Adipose tissue (tissue), 3 donors: ENCODE data around the gene WWTR1. TPM values are rescaled to one million over a fixed set of nuclear protein-coding genes. Genes with fewer than 3 reads are reported as not detected.

Source experiments
- H3K27ac ChIP-seq: one replicate; pipeline ENCODE4 v1.5.1; 2013; ENCODE audit warnings: low read depth, low read length
- WGBS, 3 donors: extraction: QIAGEN DNeasy Blood & Tissue Kit; methylation state at CpG; one replicate each; pipeline ENCODE4 v1.1.7; 2013; 5-methylcytosine and 5-hydroxymethylcytosine counted together
- polyA plus RNA-seq, 3 donors: library from polyadenylated mRNA; stranded (reverse); fragments of 200-250 nt; gene quantifications; one replicate each; pipeline ENCODE4 v1.2.3, GENCODE V29; 2013
- donor health status: healthy with polysubstance abuse.
- donor health status: Bipolar disorder and iron deficiency.
- donor health status: healthy.

The WWTR1 gene
- polyA plus RNA-seq, 3 donors, result 14.3 to 74.1 (median 46.8) TPM

DNA sequence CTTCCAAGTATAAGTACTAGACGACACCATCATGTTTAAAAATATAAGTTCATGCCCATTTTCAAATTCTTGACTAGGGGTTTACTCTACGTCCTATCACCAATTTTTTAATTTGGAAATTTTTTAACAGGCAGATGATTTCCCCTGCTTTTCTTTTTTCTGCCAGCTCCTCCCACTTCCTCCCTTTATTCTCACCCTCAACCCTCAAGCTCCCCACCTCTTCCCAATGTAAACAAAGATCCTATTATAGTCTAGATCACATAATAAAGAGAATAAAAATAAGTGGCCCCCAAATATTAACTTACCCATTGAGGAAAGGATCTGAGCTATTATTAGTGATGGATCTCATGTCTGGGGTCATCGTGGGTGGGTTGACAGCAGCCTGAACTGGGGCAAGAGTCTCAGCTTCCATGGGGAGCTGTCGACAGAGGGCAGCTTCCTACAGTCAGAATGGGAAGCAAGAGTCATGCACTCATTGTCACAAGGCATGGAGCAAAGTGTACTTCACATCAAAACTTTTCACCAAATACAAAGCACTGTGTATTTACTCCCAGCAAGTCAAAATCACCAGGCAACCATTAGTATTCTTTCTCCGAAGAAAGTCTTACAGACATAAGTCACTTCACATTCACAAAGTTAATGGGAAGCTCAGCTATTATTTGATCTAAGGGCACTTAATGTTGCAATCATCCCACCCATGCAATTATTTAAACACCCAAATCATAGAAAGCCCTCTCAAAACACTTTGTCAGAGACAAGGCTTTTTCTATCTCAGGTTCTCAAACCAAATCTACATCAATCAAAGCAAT, 130.1 kb downstream of the WWTR1 start:
- WGBS, 3 donors, result 52 to 66% (median 61%) methylated on average over 5 of the region's 5 CpGs
- no peak overlapping the region for H3K27ac ChIP-seq

DNA sequence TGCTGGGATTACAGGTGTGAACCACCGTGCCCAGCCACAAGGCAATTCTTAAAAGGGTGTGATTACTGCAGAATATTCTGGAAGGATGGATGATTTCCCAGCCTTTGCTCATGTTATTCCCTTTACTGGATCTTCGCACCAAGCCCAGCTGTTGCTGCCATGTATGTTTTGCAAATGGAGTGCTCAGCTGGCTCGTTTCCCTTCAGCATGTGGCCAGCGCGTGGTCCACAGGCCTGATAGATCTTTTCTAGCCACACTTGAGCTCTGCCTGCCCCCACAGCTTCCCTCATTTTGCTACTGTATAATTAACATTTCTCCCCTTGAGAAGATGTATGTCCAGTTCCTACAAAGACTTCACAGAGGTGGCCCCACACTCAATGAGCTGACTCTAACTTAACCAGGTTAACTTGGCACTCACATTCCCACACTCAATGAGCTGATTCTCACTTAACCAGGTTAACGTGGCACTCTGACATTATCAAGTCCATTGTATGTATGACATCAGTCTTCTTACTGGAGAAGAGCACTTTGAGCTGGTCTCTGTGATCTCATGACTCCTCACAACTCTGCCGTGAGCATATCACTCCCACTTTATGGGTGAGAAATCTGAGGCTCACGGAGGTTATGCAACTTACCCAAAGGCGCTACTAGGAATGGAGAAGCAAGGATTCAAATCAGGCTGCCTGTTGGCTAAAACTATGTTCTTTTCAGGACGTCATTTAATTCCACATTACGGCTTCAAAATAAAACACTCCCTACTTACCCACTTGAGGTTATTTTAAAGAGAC, 134.1 kb downstream of the WWTR1 start:
- no peak overlapping the region for H3K27ac ChIP-seq
- 82 to 86% (median 86%) methylated on average over 11 of the region's 11 CpGs for WGBS, 3 donors

DNA sequence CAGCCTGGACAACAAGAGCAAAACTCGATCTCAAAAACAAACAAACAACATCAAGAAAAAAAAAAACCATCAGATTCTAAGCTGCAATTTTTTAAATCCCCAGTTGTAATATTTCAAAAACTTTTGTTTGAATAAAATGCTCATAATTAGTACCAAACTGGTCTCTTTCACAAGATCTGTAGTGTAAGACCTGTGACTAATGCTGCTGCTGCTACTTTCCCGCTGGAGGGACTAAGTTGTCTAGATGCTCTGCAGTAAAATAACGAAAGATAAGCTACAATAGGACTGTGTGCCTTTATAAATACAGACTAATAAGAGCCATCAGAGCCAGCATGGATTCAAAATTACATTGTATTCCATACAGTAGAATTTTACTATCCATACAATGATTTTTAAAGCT, 137.9 kb downstream of the WWTR1 start:
- no peak overlapping the region for H3K27ac ChIP-seq
- WGBS, 3 donors, result 66 to 92% (median 90%) methylated on average over 3 of the region's 3 CpGs

DNA sequence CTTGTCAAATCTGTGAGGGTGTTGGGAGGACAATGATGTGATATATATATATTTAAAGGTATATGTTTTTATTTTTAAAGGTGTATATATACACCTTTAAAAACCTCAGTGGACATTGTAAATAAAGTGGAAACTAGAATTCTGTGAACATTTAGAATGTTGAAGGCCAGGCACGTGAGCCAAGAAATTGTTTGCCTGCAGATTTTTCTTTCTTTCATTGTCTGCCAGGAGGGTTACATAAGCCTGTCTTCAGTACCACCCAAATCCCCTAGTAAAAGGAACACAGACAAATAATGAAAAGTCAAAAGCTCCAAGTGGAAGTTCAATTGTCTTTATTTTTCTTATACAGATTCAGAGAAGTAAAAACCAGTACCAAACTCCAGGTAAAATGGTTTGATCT, 140.9 kb downstream of the WWTR1 start:
- WGBS, 3 donors, result 25 to 56% (median 51%) methylated on average over 1 of the region's 1 CpG
- no peak overlapping the region for H3K27ac ChIP-seq

DNA sequence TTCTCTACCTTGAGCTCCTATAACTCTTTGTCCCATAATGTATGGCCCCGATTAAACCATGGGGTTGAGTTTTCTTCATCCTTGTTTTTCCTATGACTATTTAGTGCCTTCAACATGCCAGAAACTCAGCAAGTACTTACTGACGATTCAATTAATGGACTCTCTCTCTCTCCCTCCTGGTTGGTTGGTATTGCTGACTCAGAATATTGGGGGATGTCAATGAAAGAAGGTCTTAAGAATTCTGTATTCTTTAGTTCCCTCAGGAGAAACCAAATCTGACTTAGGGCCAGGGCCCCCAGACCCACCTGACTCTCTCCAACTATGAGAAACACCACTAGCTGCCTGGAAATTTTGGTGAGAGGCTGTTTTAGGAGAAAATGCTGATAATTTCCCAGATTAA, 142.6 kb downstream of the WWTR1 start:
- 86 to 88% (median 87%) methylated on average over 2 of the region's 2 CpGs for WGBS, 3 donors
- H3K27ac ChIP-seq, result no peak overlapping the region

DNA sequence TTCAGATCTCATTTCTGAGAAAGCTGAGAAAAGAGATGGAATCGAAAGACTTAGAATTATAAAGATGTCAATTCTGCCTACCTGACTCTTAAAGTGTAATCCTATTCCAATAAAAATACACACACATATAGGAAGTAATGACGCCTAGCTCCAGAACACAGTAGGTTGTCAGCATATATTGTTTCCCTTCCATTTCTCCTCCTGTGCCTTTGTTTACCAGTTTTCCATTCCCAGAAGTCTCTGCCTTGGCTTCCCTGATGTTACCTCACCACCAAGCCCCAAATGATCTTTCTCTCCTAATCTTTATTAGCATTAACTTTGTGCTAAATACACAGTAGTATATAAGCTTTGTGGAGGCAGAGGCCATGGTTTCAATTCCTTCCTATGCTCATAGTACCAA, 143.4 kb downstream of the WWTR1 start:
- WGBS, 3 donors, result 90 to 96% (median 95%) methylated on average over 2 of the region's 2 CpGs
- H3K27ac ChIP-seq, result no peak overlapping the region

DNA sequence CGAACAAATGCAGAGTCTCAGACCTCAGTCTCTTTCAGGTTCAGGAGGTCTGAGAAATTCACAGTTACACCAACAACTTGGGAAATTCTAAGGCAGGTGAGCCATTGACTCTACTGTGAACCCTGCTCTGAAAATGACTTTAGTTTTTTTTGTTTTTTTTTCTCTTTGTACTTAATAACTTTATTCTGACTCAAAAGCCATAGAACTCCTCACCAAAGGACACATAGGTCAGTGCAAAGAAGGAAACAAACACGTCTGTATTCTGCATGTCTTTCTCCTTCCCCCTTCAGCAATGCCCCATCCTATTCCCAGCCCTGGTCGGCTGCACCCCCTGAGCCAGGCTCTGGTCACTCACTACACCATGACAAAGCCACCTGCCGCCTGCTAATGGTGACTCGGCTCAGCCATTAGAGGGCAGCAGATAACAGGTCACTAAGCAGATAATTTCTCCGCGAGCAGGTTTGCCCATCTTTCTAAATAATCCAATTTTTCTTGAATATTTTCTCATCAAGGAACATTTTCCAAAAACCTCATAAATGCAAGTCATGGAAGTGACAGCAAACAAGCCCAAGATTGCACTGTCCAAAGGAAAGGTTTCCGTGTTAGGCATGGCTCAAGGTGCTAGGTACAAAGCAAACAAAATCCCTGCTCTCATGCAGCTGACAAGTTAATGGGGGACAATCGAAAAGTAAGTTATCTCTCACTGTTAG, 145.6 kb downstream of the WWTR1 start:
- H3K27ac ChIP-seq, result no peak overlapping the region
- 12 to 19% (median 17%) methylated on average over 9 of the region's 9 CpGs for WGBS, 3 donors

DNA sequence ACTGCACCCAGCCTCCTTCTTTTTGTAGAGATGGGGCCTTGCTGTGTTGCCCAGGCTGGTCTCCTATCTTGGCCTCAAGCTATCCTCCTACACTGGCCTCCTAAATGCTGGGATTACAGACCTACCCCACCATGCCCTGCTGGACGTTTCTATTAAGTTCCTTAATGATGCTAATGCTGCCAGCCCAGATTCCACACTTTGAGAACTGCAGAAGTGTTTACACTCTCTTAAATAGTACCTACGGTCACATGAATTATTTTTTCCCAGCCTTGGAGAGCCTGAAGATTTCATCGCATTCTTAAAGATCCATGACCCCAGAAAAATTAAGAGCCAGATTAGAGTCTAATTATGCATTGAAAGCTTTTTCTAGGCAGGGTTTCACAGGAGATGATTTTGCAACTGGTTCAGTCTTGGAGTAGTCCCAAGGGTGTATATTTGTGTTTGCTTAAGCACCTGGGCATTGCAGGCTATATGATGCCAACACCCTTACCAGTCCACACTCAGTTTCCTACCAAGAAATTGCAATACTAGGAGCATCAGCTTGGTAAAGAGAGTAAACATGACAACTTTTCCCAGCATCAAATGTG, 146.7 kb downstream of the WWTR1 start:
- no peak overlapping the region for H3K27ac ChIP-seq
- 62 to 84% (median 70%) methylated on average over 3 of the region's 3 CpGs for WGBS, 3 donors

DNA sequence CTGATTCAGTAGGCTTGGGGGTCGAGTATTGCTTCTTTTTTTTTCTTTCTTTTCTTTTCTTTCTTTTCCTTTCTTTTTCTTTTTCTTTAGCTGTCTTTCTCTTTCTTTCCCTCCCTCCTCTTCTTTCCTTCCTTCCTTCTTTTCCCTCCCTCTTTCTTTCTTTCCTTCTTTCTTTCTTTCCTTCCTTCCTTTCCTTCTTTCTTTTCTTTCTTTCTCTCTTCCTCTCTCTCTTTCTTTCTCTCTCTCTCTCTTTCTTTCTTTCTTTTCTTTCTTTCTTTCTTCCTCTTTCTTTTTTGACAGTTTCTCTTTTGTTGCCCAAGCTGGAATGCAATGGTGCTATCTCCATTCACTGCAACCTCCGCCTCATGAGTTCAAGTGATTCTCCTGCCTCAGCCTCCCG, 147.3 kb downstream of the WWTR1 start:
- 87 to 91% (median 88%) methylated on average over 3 of the region's 3 CpGs for WGBS, 3 donors
- H3K27ac ChIP-seq, result no peak overlapping the region

DNA sequence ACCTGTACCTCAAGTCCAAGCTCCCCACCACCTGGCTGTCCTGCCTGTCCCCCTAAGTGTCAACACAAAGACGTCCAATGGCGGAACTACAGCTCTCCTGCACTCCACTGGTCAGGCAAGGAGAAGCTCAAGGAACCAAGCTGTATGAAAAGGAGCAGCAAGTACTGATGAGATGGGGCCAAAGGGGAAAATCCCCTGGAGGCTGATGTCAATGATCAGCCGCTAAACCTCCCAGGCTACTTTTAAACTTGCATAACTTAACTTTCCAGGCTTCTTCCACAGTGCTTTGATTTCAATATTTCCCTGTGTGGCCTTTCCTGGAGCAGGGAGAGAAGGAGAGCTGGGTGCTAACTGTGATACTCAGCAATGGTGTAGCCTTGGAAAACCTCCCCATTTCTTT, 148.3 kb downstream of the WWTR1 start:
- H3K27ac ChIP-seq, result no peak overlapping the region
- WGBS, 3 donors, result 81 to 83% (median 82%) methylated on average over 3 of the region's 3 CpGs

DNA sequence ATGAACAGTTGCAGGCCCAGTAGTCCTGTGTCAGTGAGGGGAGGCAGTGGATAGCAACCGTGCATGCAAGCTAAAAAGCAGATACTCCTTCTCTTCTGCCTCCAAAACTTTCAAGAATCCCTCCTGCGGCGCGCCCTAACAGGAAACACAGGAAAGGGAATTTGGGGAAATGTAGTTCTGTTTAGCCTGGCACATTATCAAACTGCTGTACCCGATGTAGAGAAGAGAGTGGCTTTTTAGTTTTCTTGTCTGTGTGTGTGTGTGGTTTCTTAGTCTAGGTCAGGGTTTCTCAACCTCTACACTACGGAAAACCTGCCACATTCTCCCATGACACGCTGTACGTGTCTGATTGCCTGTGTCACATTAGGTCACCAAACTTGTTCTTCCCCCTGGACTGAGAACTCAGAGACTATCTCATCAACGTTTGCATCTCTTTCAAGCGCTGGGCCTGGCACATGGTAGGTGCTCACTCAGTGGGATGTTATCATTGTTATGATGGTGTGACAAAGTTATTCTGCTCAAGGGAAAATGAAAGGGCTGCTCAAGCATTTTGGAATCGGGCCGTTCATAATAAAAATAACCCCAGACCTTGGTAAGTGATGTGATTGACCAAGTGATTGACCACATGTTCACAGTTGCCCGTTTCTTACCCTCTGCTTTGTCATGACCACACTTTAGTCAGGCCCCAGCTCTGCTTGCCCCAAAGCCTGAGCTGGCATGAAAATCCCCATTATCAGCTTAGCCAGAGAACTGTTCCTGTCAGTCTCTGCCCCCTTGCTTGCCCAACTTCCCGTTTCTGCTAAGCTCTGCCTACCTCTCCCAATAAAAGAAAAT, 150.1 kb downstream of the WWTR1 start:
- 29 to 49% (median 31%) methylated on average over 14 of the region's 14 CpGs for WGBS, 3 donors
- H3K27ac ChIP-seq, result no peak overlapping the region

DNA sequence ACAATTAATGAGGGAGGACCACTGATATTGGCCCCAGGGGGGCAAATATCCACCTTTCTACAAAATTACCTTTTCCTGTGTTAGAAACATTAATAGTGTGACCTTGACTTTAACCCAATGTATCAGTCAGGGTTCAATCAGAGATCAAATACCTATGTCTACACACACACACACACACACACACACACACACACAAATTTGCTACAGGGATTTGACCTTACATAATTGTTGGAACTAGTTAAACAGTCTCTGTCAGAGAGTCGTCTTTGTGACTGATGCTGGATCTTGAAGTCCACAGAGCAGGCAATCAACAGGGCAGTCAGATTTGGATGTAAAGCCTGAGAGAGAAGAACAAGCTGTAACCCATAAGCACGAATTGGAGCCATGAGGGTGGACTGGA, 150.9 kb downstream of the WWTR1 start:
- WGBS, 3 donors, result 38 to 54% (median 54%) methylated on average over 2 of the region's 2 CpGs
- no peak overlapping the region for H3K27ac ChIP-seq

DNA sequence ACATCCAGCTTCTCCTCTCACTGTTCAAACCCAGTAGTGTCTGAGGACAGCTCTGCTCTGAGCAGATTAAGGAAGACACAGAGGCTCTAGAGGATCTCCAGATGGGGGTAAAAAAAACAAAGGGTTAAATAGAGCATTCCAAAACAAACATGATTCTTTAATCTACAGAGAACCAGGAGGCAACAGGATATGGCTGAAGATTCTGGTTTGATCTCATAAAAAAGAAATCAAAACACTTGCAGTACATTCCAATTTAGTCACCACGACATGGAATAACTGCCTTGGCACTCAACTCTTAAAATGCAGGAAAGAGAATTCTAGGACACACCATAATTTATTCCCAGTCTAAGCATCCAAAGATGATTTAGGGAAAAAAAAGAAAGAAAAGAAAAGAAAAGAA, 151.3 kb downstream of the WWTR1 start:
- WGBS, 3 donors, result 35 to 70% (median 44%) methylated on average over 1 of the region's 1 CpG

DNA sequence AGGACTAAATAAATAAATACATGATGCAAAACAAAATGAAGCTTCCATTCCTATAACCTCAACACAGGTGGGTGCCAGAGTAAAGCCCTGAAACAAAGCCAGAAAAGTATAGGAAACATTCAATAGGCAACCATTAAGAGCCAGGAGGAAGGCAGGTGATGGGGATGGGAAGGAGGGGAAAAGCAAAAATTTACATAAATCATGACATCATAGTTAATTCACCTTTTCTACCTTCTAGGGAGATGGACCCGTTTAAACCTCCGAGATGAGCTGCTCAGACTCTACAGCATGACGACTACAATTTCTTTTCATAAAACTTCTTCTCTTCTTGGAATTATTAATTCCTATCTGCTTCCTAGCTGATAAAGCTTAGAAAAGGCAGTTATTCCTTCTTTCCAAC, 155.4 kb downstream of the WWTR1 start:
- no peak overlapping the region for H3K27ac ChIP-seq
- 64 to 89% (median 85%) methylated on average over 3 of the region's 3 CpGs for WGBS, 3 donors

More for the DNA sequence above, 151.3 kb downstream of the WWTR1 start:
- H3K27ac ChIP-seq, result no peak overlapping the region

DNA sequence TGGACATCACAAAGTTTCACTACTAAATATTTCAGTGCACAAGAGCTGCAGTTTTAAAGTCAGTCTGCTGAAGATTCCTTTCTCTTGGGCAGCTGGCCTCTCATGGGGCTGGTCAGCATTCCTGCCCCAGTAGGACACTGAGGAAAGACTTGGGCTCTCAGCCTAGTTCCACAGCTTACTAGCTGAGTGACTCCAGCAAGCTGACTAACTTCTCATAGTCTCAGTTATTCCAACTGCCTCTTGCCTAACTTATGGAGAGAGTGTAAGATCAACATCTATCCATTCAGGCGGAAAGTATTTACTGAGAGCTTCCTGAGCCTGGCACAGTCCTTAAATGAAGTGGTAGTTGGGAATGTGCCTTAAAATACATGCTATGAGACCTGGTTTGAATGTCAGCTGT, 156.3 kb downstream of the WWTR1 start:
- H3K27ac ChIP-seq, result no peak overlapping the region

DNA sequence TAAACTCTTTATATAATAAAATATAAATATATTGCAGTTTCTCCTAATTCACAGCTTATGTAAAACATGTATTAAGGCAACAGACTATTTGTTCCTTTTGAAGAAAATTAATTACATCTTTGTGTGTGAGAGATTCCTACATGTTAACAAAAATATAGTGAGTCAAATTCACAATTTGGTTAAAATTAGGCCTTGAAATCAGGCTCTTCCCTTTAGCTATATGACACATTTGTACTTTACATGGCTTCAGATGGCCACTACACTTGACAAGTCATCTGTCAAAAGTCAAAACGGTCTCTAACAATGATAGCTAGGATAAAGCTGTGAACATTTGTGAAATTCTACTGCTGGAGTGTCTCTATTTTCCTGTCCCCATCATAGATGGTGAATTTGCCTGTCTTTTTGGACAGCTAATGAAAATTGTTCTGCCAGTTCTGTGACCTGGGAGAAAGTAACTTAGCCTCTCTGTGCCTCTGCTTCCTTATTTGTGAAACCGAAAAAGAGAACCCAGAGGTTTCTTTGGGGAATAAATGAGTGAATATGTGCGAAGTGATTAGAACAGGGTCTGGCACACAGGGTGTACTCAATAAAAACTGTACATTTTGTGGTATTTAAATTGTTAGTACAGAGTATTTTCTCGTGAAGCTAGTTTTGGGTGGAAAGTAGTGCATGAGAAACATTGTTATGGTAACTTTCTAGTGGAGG, 159.7 kb downstream of the WWTR1 start:
- 59 to 66% (median 60%) methylated on average over 4 of the region's 4 CpGs for WGBS, 3 donors
- no peak overlapping the region for H3K27ac ChIP-seq

More for the DNA sequence above, 156.3 kb downstream of the WWTR1 start:
- 87 to 93% (median 90%) methylated on average over 1 of the region's 1 CpG for WGBS, 3 donors

DNA sequence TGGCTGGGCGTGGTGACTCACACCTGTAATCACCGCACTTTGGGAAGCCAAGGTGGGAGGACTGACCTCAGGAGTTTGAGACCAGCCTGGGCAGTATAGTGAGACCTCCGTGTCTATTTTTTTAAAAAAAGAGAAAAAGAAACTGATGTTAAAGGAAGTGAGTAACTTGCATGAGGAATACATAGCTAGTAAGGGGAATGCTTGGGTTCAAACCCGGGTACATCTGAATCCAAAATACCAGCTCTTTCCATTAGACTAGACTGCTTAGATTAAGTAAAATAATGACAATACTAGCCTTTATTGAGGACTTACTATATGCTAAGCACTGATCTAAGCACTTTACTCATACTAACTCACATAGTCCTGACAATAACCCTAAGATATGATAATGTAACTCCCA, 160.9 kb downstream of the WWTR1 start:
- H3K27ac ChIP-seq, result no peak overlapping the region
- 89 to 95% (median 91%) methylated on average over 4 of the region's 4 CpGs for WGBS, 3 donors
